Adrenal gland (tissue), 5 donors: Measurements from ENCODE around the gene FNDC1.

ENCODE experiments used
- CTCF ChIP-seq, 6 experiments: fragments of 450-650 bp in 4 of 6; fragments of 200-600 bp in 2 of 6; sonication (generic) in 1 of 6; IDR thresholded peaks; 1 replicate in 5 of 6; 2 replicates in 1 of 6; pipeline versions ENCODE4 v1.5.1 to v1.8.0; 2016 to 2021; ENCODE audit warnings: antibody characterized with exemption in 6 of 6, mild to moderate bottlenecking in 2 of 6, moderate library complexity in 1 of 6
- POLR2A ChIP-seq, 2 donors: fragments of 450-650 bp; IDR thresholded peaks; one replicate each; pipeline ENCODE4 v1.6.1; 2017; ENCODE audit warnings: antibody characterized with exemption in 2 of 2, mild to moderate bottlenecking in 2 of 2, moderate library complexity in 1 of 2
- donor health status: DM: no; HTN: no; CAD: no.

GRCh38 chr6:159163901-159164370, 5.3 kb upstream of the FNDC1 start:
- TF ChIP-seq CTCF (IDR thresholded peaks at IDR 0.05) (no peak), POLR2A (IDR thresholded peaks at IDR 0.05) (no peak)
